Neural cell (in vitro differentiated cells): ENCODE data around the gene KCTD12. TPM values are rescaled to one million over a fixed set of nuclear protein-coding genes. Genes with fewer than 3 reads are reported as not detected.

Experiments used
- H2AFZ ChIP-seq: fragments of 200-600, 300-800 bp; sonication (generic), shearing (Covaris generic); 2 replicates; pipeline ENCODE4 v1.6.0; 2014; ENCODE audit warnings: low read depth, mild to moderate bottlenecking, antibody characterized with exemption, low read length, moderate library complexity
- H3F3A ChIP-seq: fragments of 200-600 bp; shearing (Covaris generic); 2 replicates; pipeline ENCODE4 v1.6.1; 2016; ENCODE audit warnings: mild to moderate bottlenecking, moderate library complexity, mixed read lengths, antibody characterized with exemption, low read length; ENCODE audit not compliant: insufficient read depth, poor library complexity, severe bottlenecking
- H3K27ac ChIP-seq: fragments of 200-600, 300-800 bp; sonication (generic), shearing (Covaris generic); 2 replicates; pipeline ENCODE4 v1.5.1; 2014; ENCODE audit warnings: mild to moderate bottlenecking, low read length, moderate library complexity
- H3K27me3 ChIP-seq: fragments of 300-800, 200-600 bp; sonication (generic), shearing (Covaris generic); 2 replicates; pipeline ENCODE4 v1.6.0; 2014; ENCODE audit warnings: mild to moderate bottlenecking, low read depth, low read length, moderate library complexity; ENCODE audit not compliant: insufficient read depth
- H3K36me3 ChIP-seq: fragments of 300-800, 200-600 bp; sonication (generic), shearing (Covaris generic); 2 replicates; pipeline ENCODE4 v1.5.1; 2014; ENCODE audit warnings: mild to moderate bottlenecking, antibody characterized with exemption, low read length, moderate library complexity; ENCODE audit not compliant: insufficient read depth
- H3K4me2 ChIP-seq: fragments of 300-800, 200-600 bp; sonication (generic), shearing (Covaris generic); 2 replicates; pipeline ENCODE4 v1.6.0; 2014; ENCODE audit warnings: mild to moderate bottlenecking, low read length
- H3K4me3 ChIP-seq: fragments of 300-800, 200-600 bp; sonication (generic), shearing (Covaris generic); 2 replicates; pipeline ENCODE4 v1.5.1; 2014; ENCODE audit warnings: mild to moderate bottlenecking, low read length, moderate library complexity
- H3K79me2 ChIP-seq: fragments of 200-600 bp; shearing (Covaris generic); replicated peaks from 2 replicates; pipeline ENCODE4 v1.6.0; 2014; ENCODE audit warnings: mild to moderate bottlenecking, low read length, moderate library complexity; ENCODE audit not compliant: insufficient read depth
- H3K9ac ChIP-seq: fragments of 300-800, 200-600 bp; sonication (generic), shearing (Covaris generic); 2 replicates; pipeline ENCODE4 v1.6.1; 2016; ENCODE audit warnings: mild to moderate bottlenecking, low read length, mixed read lengths
- H3K9me2 ChIP-seq: fragments of 200-600 bp; shearing (Covaris generic); 2 replicates; pipeline ENCODE4 v1.6.1; 2016; ENCODE audit warnings: mild to moderate bottlenecking, low read length, mixed read lengths; ENCODE audit not compliant: insufficient read depth
- H3K9me3 ChIP-seq: fragments of 200-600, 300-800 bp; sonication (generic), shearing (Covaris generic); 2 replicates; pipeline ENCODE4 v1.6.1; 2016; ENCODE audit warnings: mild to moderate bottlenecking, mixed run types, low read length, moderate library complexity, mixed read lengths
- H4K20me1 ChIP-seq: fragments of 200-600 bp; shearing (Covaris generic); 2 replicates; pipeline ENCODE4 v1.6.1; 2016; ENCODE audit warnings: mild to moderate bottlenecking, mixed run types; ENCODE audit not compliant: insufficient read depth
- CTCF ChIP-seq: fragments of 450-650 bp; IDR thresholded peaks from 2 replicates; pipeline ENCODE4 v1.5.1; 2014; ENCODE audit warnings: antibody characterized with exemption, mild to moderate bottlenecking, moderate library complexity; ENCODE audit not compliant: poor library complexity, severe bottlenecking
- EP300 ChIP-seq: fragments of 450-650 bp; conservative IDR thresholded peaks from 2 replicates; pipeline ENCODE4 v1.6.1; 2014; ENCODE audit warnings: antibody characterized with exemption, mild to moderate bottlenecking, moderate library complexity; ENCODE audit not compliant: poor library complexity, severe bottlenecking
- EZH2 ChIP-seq: fragments of 200-600, 300-800 bp; shearing (Covaris generic), sonication (generic); IDR thresholded peaks from 2 replicates; pipeline ENCODE4 v1.6.1; 2014; ENCODE audit warnings: antibody characterized with exemption, low read length, borderline replicate concordance, mild to moderate bottlenecking; ENCODE audit not compliant: insufficient read depth, poor library complexity, severe bottlenecking
- MXI1 ChIP-seq: fragments of 450-650 bp; conservative IDR thresholded peaks from 2 replicates; pipeline ENCODE4 v1.6.1; 2014; ENCODE audit warnings: antibody characterized with exemption, mild to moderate bottlenecking; ENCODE audit not compliant: poor library complexity, severe bottlenecking
- POLR2AphosphoS5 ChIP-seq: IDR thresholded peaks from 2 replicates; pipeline ENCODE4 v1.6.1; 2012
- RAD21 ChIP-seq: fragments of 450-650 bp; conservative IDR thresholded peaks from 2 replicates; pipeline ENCODE4 v1.6.1; 2014; ENCODE audit warnings: antibody characterized with exemption, mild to moderate bottlenecking, moderate library complexity
- REST ChIP-seq: IDR thresholded peaks from 2 replicates; pipeline ENCODE4 v1.6.1; 2012; ENCODE audit warnings: borderline replicate concordance
- SMC3 ChIP-seq: fragments of 450-650 bp; conservative IDR thresholded peaks from 2 replicates; pipeline ENCODE4 v1.6.1; 2014; ENCODE audit warnings: antibody characterized with exemption, mild to moderate bottlenecking, moderate library complexity; ENCODE audit not compliant: poor library complexity
- TAF1 ChIP-seq: IDR thresholded peaks from 2 replicates; pipeline ENCODE4 v1.6.1; 2012; ENCODE audit warnings: low read depth
- polyA plus RNA-seq: library from polyadenylated mRNA; depleted of rRNA; stranded (reverse); fragments of >200 nt; gene quantifications from 2 replicates; pipeline ENCODE4 v1.2.3, GENCODE V29; 2014

Gene KCTD12
- polyA plus RNA-seq, 1 donor from 2014 or later, result 2.7 TPM

GRCh38 chr13:76878043-76878442, 8.2 kb downstream of the KCTD12 start:
- Histone ChIP-seq H4K20me1 (no peaks in the 10 kb centered on the region), H3K36me3 (no peaks in the 10 kb centered on the region), H3K9me3 (no peaks in the 10 kb centered on the region), H3K4me2 (no peak overlapping the region), H3K9ac (no peak overlapping the region), H3F3A (no peaks in the 10 kb centered on the region), H3K4me3 (no peak overlapping the region), H3K9me2 (no peaks in the 10 kb centered on the region), H3K27me3 (no peaks in the 10 kb centered on the region), H3K27ac (no peak overlapping the region), H2AFZ (no peak overlapping the region), H3K79me2 (no peaks in the 10 kb centered on the region)
- TF ChIP-seq POLR2AphosphoS5, result no peak
- no peak for TF ChIP-seq SMC3
- TF ChIP-seq TAF1, result no peak
- TF ChIP-seq EZH2, result no peak
- TF ChIP-seq REST, result no peak
- TF ChIP-seq EP300, result no peak
- no peak for TF ChIP-seq RAD21
- TF ChIP-seq CTCF, result no peak
- no peak for TF ChIP-seq MXI1

- Histone ChIP-seq H4K20me1 (no peaks in the 10 kb centered on the region), H3K4me2 (no peak overlapping the region), H3K36me3 (no peaks in the 10 kb centered on the region), H3K9me3 (no peaks in the 10 kb centered on the region), H3K9ac (no peak overlapping the region), H3K79me2 (no peaks in the 10 kb centered on the region), H3K4me3 (no peak overlapping the region), H3F3A (no peaks in the 10 kb centered on the region), H3K27ac (no peak overlapping the region), H3K27me3 (no peaks in the 10 kb centered on the region), H3K9me2 (no peaks in the 10 kb centered on the region), H2AFZ (no peak overlapping the region)
- no peak for TF ChIP-seq POLR2AphosphoS5
- no peak for TF ChIP-seq SMC3
- TF ChIP-seq RAD21, result no peak
- TF ChIP-seq TAF1, result no peak
- TF ChIP-seq REST, result no peak
- TF ChIP-seq EZH2, result no peak
- no peak for TF ChIP-seq MXI1
- no peak for TF ChIP-seq EP300
- no peak for TF ChIP-seq CTCF
These were observed 10.9 kb downstream of the KCTD12 start for GRCh38 chr13:76875271-76875815.
